HL-60 (cell line): ENCODE measurements around the gene CDPF1.
"Not testable (repeated sequence)": the region's sequence is repeated elsewhere in the genome, so short reads cannot be mapped to it uniquely, and the experiment has no call there.

Experiments
- DNase-seq, 2 experiments: peaks; one replicate each; pipeline ENCODE4 v3.0.0-alpha.2; 2010 to 2020; ENCODE audit warnings: low read depth in 1 of 2, low spot score in 1 of 2
- H3K27ac ChIP-seq: fragments of 250-450 bp; sonication (Bioruptor Pico); replicated peaks from 2 replicates; pipeline ENCODE4 v1.5.1; 2020; ENCODE audit warnings: mild to moderate bottlenecking, moderate library complexity
- H3K27me3 ChIP-seq: fragments of 250-450 bp; sonication (Bioruptor Pico); 2 replicates; pipeline ENCODE4 v1.5.1; 2021; ENCODE audit warnings: mild to moderate bottlenecking, moderate library complexity; ENCODE audit not compliant: insufficient read depth, poor library complexity, severe bottlenecking
- H3K4me3 ChIP-seq: replicated peaks from 2 replicates; pipeline ENCODE4 v1.5.1; 2011; ENCODE audit warnings: mild to moderate bottlenecking, control low read depth, low read length; ENCODE audit not compliant: insufficient read depth
- CTCF ChIP-seq: IDR thresholded peaks from one replicate; pipeline ENCODE4 v1.5.1; 2011; ENCODE audit warnings: low read length, control low read depth, inconsistent platforms; ENCODE audit not compliant: insufficient read depth
- GABPA ChIP-seq: IDR thresholded peaks from 2 replicates; pipeline ENCODE4 v1.6.1; 2012; ENCODE audit warnings: low read depth
- POLR2AphosphoS5 ChIP-seq: IDR thresholded peaks from 2 replicates; pipeline ENCODE4 v1.6.1; 2012; ENCODE audit warnings: low read depth
- REST ChIP-seq: IDR thresholded peaks from 2 replicates; pipeline ENCODE4 v1.6.1; 2012; ENCODE audit warnings: low read depth; ENCODE audit not compliant: insufficient replicate concordance
- SPI1 ChIP-seq: IDR thresholded peaks from 2 replicates; pipeline ENCODE4 v1.6.1; 2012; ENCODE audit warnings: low read depth, mild to moderate bottlenecking, borderline replicate concordance

Gene CDPF1

GRCh38 chr22:46201059-46201757 is 48.9 kb downstream of the CDPF1 start:
- no peak for DNase-seq
- TF ChIP-seq CTCF (no peak), POLR2AphosphoS5 (no peak), GABPA (no peak), REST (no peak), SPI1 (no peak)
- Histone ChIP-seq H3K27ac (no peak overlapping the region), H3K4me3 (no peak overlapping the region), H3K27me3 (no peaks in the 10 kb centered on the region)

GRCh38 chr22:46198806-46199205 is 51.3 kb downstream of the CDPF1 start:
- not testable (repeated sequence) for H3K4me3 ChIP-seq, H3K27ac ChIP-seq, DNase-seq, H3K27me3 ChIP-seq

GRCh38 chr22:46198274-46198673 is 51.8 kb downstream of the CDPF1 start:
- Histone ChIP-seq H3K4me3 (no peak overlapping the region), H3K27me3 (no peaks in the 10 kb centered on the region), H3K27ac (no peak overlapping the region)
- DNase-seq, result no peak
- TF ChIP-seq SPI1 (no peak), GABPA (no peak), REST (no peak), CTCF (no peak), POLR2AphosphoS5 (no peak)

- no peak overlapping the region for H3K27ac ChIP-seq
- no peak for DNase-seq
- H3K4me3 ChIP-seq, result no peak overlapping the region
- no peaks in the 10 kb centered on the region for H3K27me3 ChIP-seq
- TF ChIP-seq REST, result no peak
- TF ChIP-seq POLR2AphosphoS5, result no peak
Measured at GRCh38 chr22:46196278-46196677, 53.8 kb downstream of the CDPF1 start.
